GM23338 (cell line): ENCODE results near the gene WNT8B. TPM values are rescaled to one million over a fixed set of nuclear protein-coding genes. Genes with fewer than 3 reads are reported as not detected.

ENCODE experiments used
- ATAC-seq: fragments of 200-7000 bp; cut with Tn5 transposase; 3 replicates; pipeline ENCODE4 v1.9.1; 2020
- DNase-seq: peaks from one replicate; pipeline ENCODE4 v3.0.0-alpha.2; 2015; ENCODE audit warnings: low spot score
- H2AFZ ChIP-seq: fragments of 200-600 bp; sonication (generic); 2 replicates; pipeline ENCODE4 v1.8.0; 2016; ENCODE audit warnings: antibody characterized with exemption, mild to moderate bottlenecking, moderate library complexity
- H3F3A ChIP-seq: fragments of 200-600 bp; sonication (generic); replicated peaks from 2 replicates; pipeline ENCODE4 v1.8.0; 2017; ENCODE audit warnings: antibody characterized with exemption, mixed run types, low read depth
- H3K27ac ChIP-seq: fragments of 200-600 bp; sonication (generic); 2 replicates; pipeline ENCODE4 v1.6.1; 2016; ENCODE audit warnings: low read depth
- H3K27me3 ChIP-seq: fragments of 200-600 bp; sonication (generic); 2 replicates; pipeline ENCODE4 v1.8.0; 2016; ENCODE audit warnings: mild to moderate bottlenecking, mixed run types, moderate library complexity; ENCODE audit not compliant: insufficient read depth
- H3K36me3 ChIP-seq: fragments of 200-600 bp; sonication (generic); 2 replicates; pipeline ENCODE4 v1.8.0; 2016; ENCODE audit warnings: mild to moderate bottlenecking; ENCODE audit not compliant: insufficient read depth
- H3K4me1 ChIP-seq: fragments of 200-600 bp; sonication (generic); 2 replicates; pipeline ENCODE4 v1.8.0; 2016; ENCODE audit warnings: mild to moderate bottlenecking, moderate library complexity; ENCODE audit not compliant: insufficient read depth
- H3K4me2 ChIP-seq: fragments of 200-600 bp; sonication (generic); 2 replicates; pipeline ENCODE4 v1.7.1; 2017; ENCODE audit warnings: mixed run types
- H3K4me3 ChIP-seq: fragments of 200-600 bp; sonication (generic); 2 replicates; pipeline ENCODE4 v1.6.1; 2016; ENCODE audit warnings: mixed run types
- H3K79me2 ChIP-seq: fragments of 200-600 bp; sonication (generic); replicated peaks from 2 replicates; pipeline ENCODE4 v1.8.0; 2017; ENCODE audit warnings: mild to moderate bottlenecking; ENCODE audit not compliant: insufficient read depth
- H3K9me2 ChIP-seq: fragments of 200-600 bp; sonication (generic); 2 replicates; pipeline ENCODE4 v1.8.0; 2017; ENCODE audit not compliant: insufficient read depth
- H4K20me1 ChIP-seq: fragments of 200-600 bp; sonication (generic); replicated peaks from 2 replicates; pipeline ENCODE4 v1.8.0; 2017; ENCODE audit warnings: mild to moderate bottlenecking; ENCODE audit not compliant: insufficient read depth
- H3K27ac Mint-ChIP-seq: 2 replicates; pipeline ENCODE4 v1.8.0; 2020; ENCODE audit warnings: inconsistent platforms, mild to moderate bottlenecking, moderate library complexity, mixed read lengths
- H3K27me3 Mint-ChIP-seq: 3 replicates; pipeline ENCODE4 v1.8.0; 2022; ENCODE audit warnings: low read depth, mild to moderate bottlenecking, moderate library complexity, mixed read lengths, inconsistent platforms; ENCODE audit not compliant: insufficient read depth, poor library complexity
- H3K36me3 Mint-ChIP-seq: 3 replicates; pipeline ENCODE4 v1.8.0; 2021; ENCODE audit warnings: low read depth, mild to moderate bottlenecking, inconsistent platforms, moderate library complexity, mixed read lengths
- H3K4me1 Mint-ChIP-seq: 3 replicates; pipeline ENCODE4 v1.8.0; 2020; ENCODE audit warnings: mild to moderate bottlenecking, inconsistent platforms, mixed read lengths
- H3K4me3 Mint-ChIP-seq: 3 replicates; pipeline ENCODE4 v1.8.0; 2021; ENCODE audit warnings: moderate library complexity, mild to moderate bottlenecking, inconsistent platforms, mixed read lengths
- H3K9me3 Mint-ChIP-seq: 3 replicates; pipeline ENCODE4 v1.8.0; 2020; ENCODE audit warnings: moderate library complexity, mild to moderate bottlenecking, inconsistent platforms, mixed read lengths
- CREB1 ChIP-seq: fragments of 250-450 bp; sonication (Bioruptor Pico); IDR thresholded peaks from 2 replicates; pipeline ENCODE4 v1.5.0; 2020; ENCODE audit warnings: low read depth, mild to moderate bottlenecking, moderate library complexity
- CTCF ChIP-seq, 2 experiments: fragments of 200-600 bp in 1 of 2; sonication (generic) in 1 of 2; conservative IDR thresholded peaks; 2 replicates each; pipeline versions ENCODE4 v1.5.1 to v1.6.1; 2016 to 2017; ENCODE audit warnings: antibody characterized with exemption in 2 of 2, low read depth in 2 of 2, mild to moderate bottlenecking in 2 of 2, moderate library complexity in 1 of 2
- JUNB ChIP-seq: IDR thresholded peaks from one replicate; pipeline ENCODE4 v1.6.1; 2016; ENCODE audit warnings: antibody characterized with exemption; ENCODE audit not compliant: unreplicated experiment
- POLR2AphosphoS5 ChIP-seq: IDR thresholded peaks from 2 replicates; pipeline ENCODE4 v1.6.1; 2016; ENCODE audit warnings: antibody characterized with exemption, low read depth
- REST ChIP-seq: IDR thresholded peaks from one replicate; pipeline ENCODE4 v1.6.1; 2018; ENCODE audit warnings: antibody characterized with exemption; ENCODE audit not compliant: unreplicated experiment
- STAT1 ChIP-seq: IDR thresholded peaks from one replicate; pipeline ENCODE4 v1.6.1; 2016; ENCODE audit warnings: antibody characterized with exemption; ENCODE audit not compliant: unreplicated experiment
- ZNF114 ChIP-seq: fragments of 250-450 bp; sonication (Bioruptor Pico); IDR thresholded peaks from 2 replicates; pipeline ENCODE4 v1.5.0; 2020; ENCODE audit warnings: mild to moderate bottlenecking, moderate library complexity
- ZNF331 ChIP-seq: fragments of 250-450 bp; sonication (Bioruptor Pico); IDR thresholded peaks from 2 replicates; pipeline ENCODE4 v1.5.0; 2020; ENCODE audit warnings: low read depth, mild to moderate bottlenecking, moderate library complexity
- polyA plus RNA-seq: library from polyadenylated mRNA; unstranded; fragments of >200 nt; fragmentation: Nextera tagmentation; extraction: Ambion mirVana; gene quantifications from 2 replicates; pipeline ENCODE4 v1.2.1, GENCODE V29; 2016
- total RNA-seq: library from RNA; depleted of rRNA; stranded (reverse); fragments of >200 nt; shearing (Covaris generic); gene quantifications from 2 replicates; pipeline ENCODE4 v1.2.3, GENCODE V29; 2014

The WNT8B gene
- total and polyA plus RNA-seq, 2 experiments from 2014 or later, result 0.74 to 1.3 TPM

DNA sequence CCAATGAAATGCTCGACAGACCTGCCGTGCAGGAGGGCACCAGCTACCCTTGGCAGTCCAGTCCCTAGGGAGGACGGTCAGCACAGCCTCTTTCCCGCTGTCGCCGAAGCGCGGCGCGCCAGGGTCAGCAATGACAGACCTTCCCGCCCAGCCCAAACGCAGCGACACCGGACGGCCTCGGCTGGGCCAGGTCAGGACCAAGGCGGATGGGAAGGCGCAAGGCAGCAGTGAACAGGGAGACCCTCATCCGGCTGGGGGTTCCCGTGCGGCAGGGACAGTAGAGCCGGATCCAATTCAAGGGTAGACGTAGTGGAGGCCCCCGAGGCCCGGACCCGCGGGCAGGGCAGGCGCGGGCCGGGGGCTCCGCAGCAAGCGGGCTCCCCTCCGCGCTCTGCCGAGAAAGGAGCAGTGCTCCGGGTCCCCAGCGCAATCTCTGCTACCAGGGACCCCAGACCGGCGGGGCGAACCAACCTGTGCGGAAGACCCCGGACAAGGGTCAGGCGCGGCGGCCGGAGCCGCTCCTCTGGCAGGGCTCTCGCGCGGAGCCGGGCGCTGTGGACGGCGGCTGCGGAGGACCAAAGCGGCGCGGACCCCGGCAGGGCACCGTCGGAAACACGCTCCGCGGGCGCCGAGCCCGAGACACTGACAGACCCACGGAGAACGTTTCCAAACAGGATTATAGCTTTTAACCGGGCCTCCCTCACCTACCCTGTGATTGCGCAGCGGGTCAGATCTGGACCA lies 56.7 kb downstream of the WNT8B start, which contains the start of gene SEC31B:
TSS of gene SEC31B (minus strand) at position 551 of the 741 bp plus-strand sequence. CDS start 2,909 bp downstream, outside the sequence.
- H4K20me1 ChIP-seq, result no peaks in the 10 kb centered on the region
- H3K27me3 ChIP-seq, result peaks cover 22% of the 10 kb centered on the region
- H3K79me2 ChIP-seq, result no peaks in the 10 kb centered on the region
- no peaks in the 10 kb centered on the region for H3K9me2 ChIP-seq
- peak; percentile 76 for DNase-seq
- no peaks in the 10 kb centered on the region for H3K36me3 ChIP-seq
- Mint-ChIP-seq H3K27ac (no peak within 1 kb of the TSS), H3K4me3 (peak within 1 kb of the TSS; percentile 89), H3K36me3 (peaks cover 5% of the 10 kb centered on the region; the same call in 2 of the 3 replicates), H3K27me3 (peaks cover 20% of the 10 kb centered on the region), H3K4me1 (no peaks in the 10 kb centered on the region; the same call in 2 of the 3 replicates), H3K9me3 (no peaks in the 10 kb centered on the region)
- H3K27ac ChIP-seq, result no peak within 1 kb of the TSS
- peak within 1 kb of the TSS; percentile 94 for H3K4me2 ChIP-seq
- peak within 1 kb of the TSS; percentile 74 for H3K4me3 ChIP-seq
- H3K4me1 ChIP-seq, result peaks cover 5% of the 10 kb centered on the region; the same call in 1 of the 2 replicates
- TF ChIP-seq JUNB (no peak), CTCF (conservative IDR thresholded peaks at IDR 0.05; ENCODE audit: low read depth in 2 of 2) (peak in 1 of 2 experiments; percentile 69; a peak in 2 of 4 replicates)
- ATAC-seq, result peak; percentile 90
- peak within 1 kb of the TSS; percentile 89 for H2AFZ ChIP-seq
- 0 out of 2 replicates have a peak, but pooled peaks cover 4% of the 10 kb centered on the region for H3F3A ChIP-seq

GRCh38 chr10:100520811-100521210 lies 58.0 kb downstream of the WNT8B start:
- ATAC-seq (no peak), DNase-seq (no peak)
- Mint-ChIP-seq H3K27ac (no peak overlapping the region), H3K9me3 (no peaks in the 10 kb centered on the region), H3K4me3 (no peak overlapping the region), H3K4me1 (no peaks in the 10 kb centered on the region; the same call in 2 of the 3 replicates), H3K36me3 (peaks cover 19% of the 10 kb centered on the region; the same call in 2 of the 3 replicates), H3K27me3 (peaks cover 20% of the 10 kb centered on the region)
- Histone ChIP-seq H3K4me3 (no peak overlapping the region), H3K36me3 (peaks cover 2% of the 10 kb centered on the region; the same call in 1 of the 2 replicates), H3K4me1 (peaks cover 5% of the 10 kb centered on the region; the same call in 1 of the 2 replicates), H3K27ac (no peak overlapping the region), H2AFZ (no peak overlapping the region), H3K9me2 (no peaks in the 10 kb centered on the region), H3K4me2 (no peak overlapping the region), H3K27me3 (peaks cover 22% of the 10 kb centered on the region), H4K20me1 (no peaks in the 10 kb centered on the region), H3K79me2 (no peaks in the 10 kb centered on the region), H3F3A (0 out of 2 replicates have a peak, but pooled peaks cover 4% of the 10 kb centered on the region)
- TF ChIP-seq JUNB (no peak), CREB1 (no peak), REST (no peak), ZNF114 (CRISPR knock-in tag) (no peak), CTCF (conservative IDR thresholded peaks at IDR 0.05; ENCODE audit: low read depth in 2 of 2) (no peak), POLR2AphosphoS5 (no peak), ZNF331 (CRISPR knock-in tag) (no peak), STAT1 (no peak)
